KG1 (cell line): ENCODE measurements around the gene DPYD.

Experiments used
- DNase-seq: peaks from one replicate; lab custom pipeline; 2025; lab: John Stamatoyannopoulos, UW

Gene DPYD

DNA sequence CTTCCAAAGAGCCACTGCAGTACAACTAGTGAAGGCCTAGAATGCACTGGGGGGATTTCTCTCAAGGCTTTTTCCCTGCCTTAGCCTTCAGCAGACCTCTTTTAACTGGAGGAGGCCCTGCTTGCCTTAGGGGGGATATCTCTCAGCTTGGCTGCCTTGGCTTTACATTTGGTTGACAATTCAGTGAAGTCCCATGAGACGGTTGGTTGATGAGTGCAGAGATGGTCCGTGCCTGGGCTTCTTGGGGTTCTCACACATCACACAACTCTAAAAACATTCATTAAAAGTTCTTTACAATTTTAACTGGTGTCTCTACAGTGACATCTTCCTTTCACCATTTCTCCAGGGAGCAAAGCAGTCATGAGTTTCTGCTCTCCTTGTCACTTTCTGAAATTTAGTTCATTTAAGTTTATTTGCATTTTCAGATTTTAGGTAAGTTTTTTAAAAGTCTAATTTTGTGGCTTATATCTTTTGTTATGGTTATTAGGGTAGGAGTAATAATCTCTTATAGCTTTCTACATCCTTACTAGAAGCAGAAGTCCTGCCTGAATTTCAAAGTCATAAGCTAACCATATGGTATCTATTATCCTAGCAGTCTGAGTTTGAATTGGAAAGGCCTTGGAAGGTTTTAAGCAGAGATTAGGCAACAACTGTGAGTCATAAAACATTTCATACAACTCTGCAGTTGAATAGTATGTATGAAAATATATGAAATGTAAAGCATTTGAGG is 487.6 kb downstream of the DPYD start:
- no peak for DNase-seq

GRCh38 chr1:97427371-97427770 is 493.5 kb downstream of the DPYD start:
- no peak for DNase-seq

DNA sequence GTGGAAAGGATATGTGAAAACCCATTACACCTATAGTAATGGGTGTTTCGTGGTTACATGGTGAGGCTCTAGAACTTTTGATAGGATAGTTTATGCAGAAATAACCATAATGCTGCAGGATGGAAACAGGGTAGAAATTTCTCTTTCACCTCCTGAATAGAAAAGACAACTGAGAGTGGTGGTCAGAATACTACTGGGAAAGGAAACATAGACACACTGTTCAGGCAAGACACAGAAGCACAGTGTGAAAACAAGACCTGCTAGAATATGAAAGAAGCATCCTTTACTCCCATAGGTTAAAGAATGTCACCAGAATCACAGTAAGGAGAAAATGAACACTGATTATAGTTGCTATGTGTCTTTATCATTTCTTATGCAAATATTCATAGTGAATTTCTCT is 496.6 kb downstream of the DPYD start:
- DNase-seq: no peak

DNA sequence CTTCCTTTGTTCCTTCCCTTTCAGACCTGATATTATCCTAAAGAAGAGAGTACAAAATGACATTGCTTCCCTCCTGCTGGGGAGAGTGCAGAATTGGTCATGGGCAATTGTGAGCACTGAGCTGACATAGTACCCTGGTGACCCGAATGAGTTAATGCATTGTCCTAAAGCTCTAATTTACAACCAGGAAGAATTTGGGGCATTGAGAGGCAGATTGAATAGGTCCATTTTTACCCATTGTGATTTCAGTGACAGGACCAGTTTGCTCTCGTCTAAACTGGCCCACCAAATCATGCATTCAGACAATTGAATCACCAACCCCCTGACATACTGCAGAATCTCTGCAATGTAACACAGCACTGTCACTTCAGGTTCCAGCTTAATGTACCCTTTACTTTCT is 497.4 kb downstream of the DPYD start:
- no peak for DNase-seq

- no peak for DNase-seq
Observed at GRCh38 chr1:97417661-97418060, 503.2 kb downstream of the DPYD start.

GRCh38 chr1:97414682-97415312 is 506.0 kb downstream of the DPYD start:
- DNase-seq: no peak

- no peak for DNase-seq
Observed at GRCh38 chr1:97412737-97413136, 508.1 kb downstream of the DPYD start.

GRCh38 chr1:97412166-97412565 is 508.7 kb downstream of the DPYD start:
- no peak for DNase-seq

DNA sequence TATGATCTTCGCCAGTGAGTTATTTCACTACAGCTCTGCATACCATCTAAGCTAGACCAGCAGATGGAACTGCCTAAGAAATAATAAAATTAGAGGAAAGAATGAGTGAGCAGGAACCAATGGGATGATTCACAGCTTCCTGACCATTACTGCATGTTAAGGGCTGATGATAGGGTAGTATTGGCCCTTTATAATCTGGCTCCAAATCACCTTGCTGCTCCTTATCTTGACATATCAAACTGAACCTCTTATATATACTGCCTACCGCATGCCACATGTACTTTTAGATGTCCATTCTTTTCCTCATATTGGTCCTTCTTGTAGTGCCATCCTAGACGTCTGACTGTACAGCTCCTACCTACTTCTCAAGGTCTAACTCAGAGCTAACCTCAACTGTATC is 524.4 kb downstream of the DPYD start:
- no peak for DNase-seq

DNA sequence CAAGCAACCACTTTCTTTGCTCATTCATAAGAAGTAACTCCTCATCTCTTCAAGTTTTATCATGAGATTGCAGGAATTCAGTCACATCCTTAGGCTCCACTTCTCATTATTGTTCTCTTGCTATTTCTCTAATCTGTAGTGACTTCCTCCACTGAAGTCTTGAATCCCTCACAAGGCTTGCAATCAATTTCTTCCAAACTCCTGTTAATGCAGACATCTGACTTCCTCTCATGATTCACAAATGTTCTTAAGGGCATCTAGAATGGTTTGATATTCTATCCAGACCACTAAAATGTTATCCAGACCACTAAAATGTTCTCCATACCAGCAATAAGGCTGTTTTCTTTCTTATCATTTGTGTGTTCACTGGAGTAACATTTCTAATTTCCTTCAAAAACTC is 528.1 kb downstream of the DPYD start:
- no peak for DNase-seq

- DNase-seq: no peak
Observed at GRCh38 chr1:97385536-97386277, 535.1 kb downstream of the DPYD start.

GRCh38 chr1:97384294-97384968 is 536.4 kb downstream of the DPYD start:
- no peak for DNase-seq

- no peak for DNase-seq
Observed at GRCh38 chr1:97383797-97384196, 537.0 kb downstream of the DPYD start.

DNA sequence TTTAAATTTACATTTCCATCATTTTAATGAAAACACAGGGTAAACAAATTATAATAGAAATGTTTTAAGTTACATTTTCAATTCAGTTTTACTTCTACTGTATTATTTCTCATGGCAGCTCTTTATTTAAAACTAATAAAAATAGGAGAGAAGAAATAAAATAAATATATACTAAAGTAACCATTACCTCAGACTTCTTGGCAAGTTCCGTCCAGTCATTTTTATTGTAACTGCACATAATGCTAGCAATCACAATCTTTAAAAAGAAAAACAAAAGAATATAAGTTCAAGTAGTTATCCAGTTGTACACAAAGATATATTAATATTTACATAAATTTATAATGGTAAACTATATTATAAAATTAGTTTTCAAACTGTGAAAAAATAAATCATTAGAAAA is 538.6 kb downstream of the DPYD start:
- no peak for DNase-seq

- DNase-seq: no peak
Observed at GRCh38 chr1:97379387-97380075, 541.3 kb downstream of the DPYD start.

- DNase-seq: no peak
Observed at GRCh38 chr1:97378596-97378995, 542.2 kb downstream of the DPYD start.

- DNase-seq: no peak
Observed at GRCh38 chr1:97377432-97378034, 543.3 kb downstream of the DPYD start.

- no peak for DNase-seq
Observed at GRCh38 chr1:97373000-97373399, 547.8 kb downstream of the DPYD start.

GRCh38 chr1:97372531-97372930 is 548.3 kb downstream of the DPYD start:
- no peak for DNase-seq

GRCh38 chr1:97368296-97368695 is 552.5 kb downstream of the DPYD start:
- no peak for DNase-seq

GRCh38 chr1:97366984-97367383 is 553.9 kb downstream of the DPYD start:
- no peak for DNase-seq

GRCh38 chr1:97365026-97365425 is 555.8 kb downstream of the DPYD start:
- DNase-seq: no peak
